BE2C (cell line): ENCODE measurements around the gene PHLPP2.
"Not testable (repeated sequence)": the region's sequence is repeated elsewhere in the genome, so short reads cannot be mapped to it uniquely, and the experiment has no call there.

ENCODE experiments used
- DNase-seq: peaks from one replicate; pipeline ENCODE4 v3.0.0-alpha.2; 2020
- H3K27me3 ChIP-seq: fragments of 250-450 bp; sonication (Bioruptor Pico); 2 replicates; pipeline ENCODE4 v1.5.1; 2020; ENCODE audit warnings: mild to moderate bottlenecking
- H3K36me3 ChIP-seq: fragments of 250-450 bp; sonication (Bioruptor Pico); 2 replicates; pipeline ENCODE4 v1.5.1; 2020; ENCODE audit warnings: mild to moderate bottlenecking
- H3K4me1 ChIP-seq: fragments of 250-450 bp; sonication (Bioruptor Pico); 2 replicates; pipeline ENCODE4 v1.5.1; 2020
- H3K4me3 ChIP-seq: 2 replicates; pipeline ENCODE4 v1.5.1; 2011; ENCODE audit warnings: low read depth, low read length
- H3K9me3 ChIP-seq: fragments of 250-450 bp; sonication (Bioruptor Pico); 2 replicates; pipeline ENCODE4 v1.5.1; 2020
- CTCF ChIP-seq: IDR thresholded peaks from 2 replicates; pipeline ENCODE4 v1.5.1; 2012; ENCODE audit warnings: mild to moderate bottlenecking, low read depth, low read length

The PHLPP2 gene

DNA sequence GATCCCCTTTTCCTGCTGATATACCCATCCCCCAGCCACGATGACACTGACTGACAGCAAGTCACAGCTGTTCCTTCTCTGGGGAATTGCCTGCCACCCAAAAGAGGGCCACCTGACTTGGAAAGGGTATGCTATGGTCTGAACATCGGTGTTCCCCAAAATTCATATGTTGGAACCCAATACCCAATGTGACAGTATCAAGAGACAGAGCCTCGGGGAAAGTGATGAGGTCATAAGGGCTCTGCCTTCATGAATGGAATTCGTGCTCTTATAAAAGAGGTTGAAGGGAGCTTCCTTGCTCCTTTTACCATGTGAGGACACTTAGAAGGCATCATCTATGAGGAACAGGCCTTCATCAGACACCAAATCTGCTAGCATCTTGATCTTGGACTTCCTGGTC lies 106.1 kb downstream of the PHLPP2 start:
- Histone ChIP-seq H3K4me1 (no peaks in the 10 kb centered on the region), H3K36me3 (no peaks in the 10 kb centered on the region), H3K4me3 (no peak overlapping the region), H3K9me3 (no peaks in the 10 kb centered on the region), H3K27me3 (peaks cover 5% of the 10 kb centered on the region; the same call in 1 of the 2 replicates)
- TF ChIP-seq CTCF = no peak
- DNase-seq = no peak

DNA sequence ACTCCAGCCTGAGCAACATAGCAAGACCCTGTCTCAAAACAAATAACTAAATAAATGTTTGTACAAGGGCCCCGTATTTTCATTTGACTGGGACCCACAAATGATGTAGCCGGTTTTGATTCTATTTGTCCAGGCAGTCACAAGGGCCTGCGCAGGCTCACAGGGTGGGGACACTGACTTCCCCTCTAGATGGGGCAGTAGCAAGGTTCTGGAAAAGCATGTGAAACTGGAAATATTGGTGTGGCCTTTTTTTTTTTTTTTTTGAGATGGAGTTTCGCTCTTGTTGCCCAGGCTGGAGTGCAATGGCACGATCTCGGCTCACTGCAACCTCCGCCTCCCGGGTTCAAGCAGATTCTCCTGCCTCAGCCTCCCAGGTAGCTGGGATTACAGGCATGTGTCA lies 109.5 kb downstream of the PHLPP2 start:
- DNase-seq, H3K4me3 ChIP-seq, H3K27me3 ChIP-seq, H3K9me3 ChIP-seq, H3K4me1 ChIP-seq, H3K36me3 ChIP-seq: not testable (repeated sequence)

DNA sequence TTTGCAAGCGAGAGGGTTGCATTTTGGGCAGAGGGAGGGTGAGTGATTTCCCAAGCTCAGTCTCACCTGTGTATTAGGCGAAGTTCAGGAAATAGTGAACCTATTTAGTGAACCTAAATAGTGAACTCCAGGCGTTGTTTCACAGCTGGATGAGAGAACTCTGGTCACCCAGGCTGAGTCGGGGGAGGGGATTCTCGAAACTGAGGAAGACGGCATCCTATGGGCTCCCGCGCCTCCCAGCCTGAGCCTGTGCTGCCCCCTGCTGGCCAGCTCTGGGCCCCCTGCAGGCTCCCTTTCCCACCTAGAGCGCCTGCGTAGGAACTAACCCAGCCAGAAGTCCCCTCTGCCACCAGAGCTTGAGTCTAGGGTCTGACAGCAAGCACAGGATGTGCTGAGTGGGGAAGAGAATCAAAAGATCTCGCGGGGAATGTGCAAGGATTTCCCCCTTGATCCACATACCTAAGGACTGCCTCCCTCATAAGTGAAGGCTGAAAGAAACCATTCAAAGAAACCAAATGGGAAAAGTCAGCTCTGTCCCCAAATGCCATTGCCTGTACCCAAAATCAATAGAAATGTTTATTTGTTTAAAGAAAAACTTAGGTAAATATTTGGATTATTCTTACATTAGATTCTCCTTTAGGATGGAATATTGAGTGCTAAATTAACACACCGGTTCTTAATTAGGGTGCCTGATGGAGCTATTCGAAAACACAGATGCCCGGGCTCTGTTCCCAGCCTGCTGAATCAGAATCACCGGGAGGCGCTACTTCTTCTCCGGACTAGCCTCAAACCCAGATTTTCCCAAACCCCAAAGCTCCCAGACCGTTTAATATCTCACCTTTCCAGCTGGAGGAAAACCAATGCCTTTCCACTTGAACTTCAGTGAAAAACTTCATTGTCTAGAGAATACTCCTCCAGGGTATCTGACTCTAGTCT lies 113.3 kb downstream of the PHLPP2 start:
- TF ChIP-seq CTCF = peak; percentile 83
- Histone ChIP-seq H3K4me1 (no peaks in the 10 kb centered on the region), H3K36me3 (no peaks in the 10 kb centered on the region), H3K27me3 (peaks cover 10% of the 10 kb centered on the region), H3K9me3 (no peaks in the 10 kb centered on the region), H3K4me3 (no peak overlapping the region)
- DNase-seq = peak; percentile 87

GRCh38 chr16:71610447-71610846 lies 114.1 kb downstream of the PHLPP2 start:
- H3K9me3 ChIP-seq = no peaks in the 10 kb centered on the region
- no peak for DNase-seq
- H3K36me3 ChIP-seq = no peaks in the 10 kb centered on the region
- H3K27me3 ChIP-seq = peaks cover 10% of the 10 kb centered on the region
- TF ChIP-seq CTCF = no peak
- no peak overlapping the region for H3K4me3 ChIP-seq
- no peaks in the 10 kb centered on the region for H3K4me1 ChIP-seq

- TF ChIP-seq CTCF = no peak
- Histone ChIP-seq H3K27me3 (peaks cover 6% of the 10 kb centered on the region), H3K4me3 (no peak overlapping the region), H3K4me1 (no peaks in the 10 kb centered on the region), H3K9me3 (no peaks in the 10 kb centered on the region), H3K36me3 (no peaks in the 10 kb centered on the region)
- DNase-seq = no peak
Measured at GRCh38 chr16:71609066-71609465, 115.4 kb downstream of the PHLPP2 start.

- no peaks in the 10 kb centered on the region for H3K36me3 ChIP-seq
- no peak for DNase-seq
- H3K27me3 ChIP-seq = no peaks in the 10 kb centered on the region
- H3K4me1 ChIP-seq = no peaks in the 10 kb centered on the region
- H3K4me3 ChIP-seq = no peak overlapping the region
- TF ChIP-seq CTCF = no peak
- H3K9me3 ChIP-seq = no peaks in the 10 kb centered on the region
Measured at GRCh38 chr16:71600822-71601221, 123.7 kb downstream of the PHLPP2 start.

DNA sequence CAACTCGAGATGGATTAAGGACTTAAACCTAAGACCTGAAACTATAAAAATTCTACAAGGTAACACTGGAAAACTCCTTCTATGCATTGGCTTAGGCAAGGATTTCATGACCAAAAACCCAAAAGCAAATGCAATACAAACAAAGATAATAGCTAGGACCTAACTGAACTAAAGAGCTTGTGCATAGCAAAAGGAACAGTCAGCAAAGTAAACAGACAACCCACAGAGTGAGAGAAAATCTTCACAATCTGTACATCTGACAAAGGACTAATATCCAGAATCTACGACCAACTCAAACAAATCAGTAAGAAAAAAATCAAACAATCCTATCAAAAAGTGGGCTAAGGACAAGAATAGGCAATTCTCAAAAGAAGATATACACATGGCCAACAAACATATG lies 126.1 kb downstream of the PHLPP2 start:
- not testable (repeated sequence) for H3K27me3 ChIP-seq, DNase-seq, H3K36me3 ChIP-seq, H3K4me1 ChIP-seq, H3K9me3 ChIP-seq, H3K4me3 ChIP-seq

GRCh38 chr16:71595340-71595826 lies 129.1 kb downstream of the PHLPP2 start:
- not testable (repeated sequence) for H3K36me3 ChIP-seq, H3K4me1 ChIP-seq, H3K9me3 ChIP-seq, H3K27me3 ChIP-seq, DNase-seq, H3K4me3 ChIP-seq
